Left lung (tissue), 10 donors: ENCODE results near the gene PRKN. TPM values are rescaled to one million over a fixed set of nuclear protein-coding genes. Genes with fewer than 3 reads are reported as not detected.

ENCODE experiments used
- ATAC-seq: fragments of 200-7000 bp; cut with Tn5 transposase; one replicate; pipeline ENCODE4 v1.9.1; 2020; ENCODE audit warnings: moderate library complexity
- DNase-seq, 4 donors: peaks; one replicate each; pipeline ENCODE4 v3.0.0-alpha.2; 2013 to 2020
- H3K27ac ChIP-seq, 2 donors: fragments of 200-600 bp; sonication (generic) in 1 of 2; one replicate each; pipeline versions ENCODE4 v1.5.0 to v1.8.0; 2020 to 2021
- H3K27me3 ChIP-seq, 2 donors: fragments of 200-600 bp; sonication (generic) in 1 of 2; one replicate each; pipeline versions ENCODE4 v1.5.0 to v1.8.0; 2020 to 2021
- H3K36me3 ChIP-seq, 2 donors: fragments of 200-600 bp; sonication (generic) in 1 of 2; one replicate each; pipeline versions ENCODE4 v1.5.0 to v1.8.0; 2020 to 2021
- H3K4me1 ChIP-seq, 2 donors: fragments of 200-600 bp; one replicate each; pipeline ENCODE4 v1.8.0; 2021
- H3K4me3 ChIP-seq, 2 donors: fragments of 200-600 bp; sonication (generic) in 1 of 2; one replicate each; pipeline versions ENCODE4 v1.5.0 to v1.8.0; 2020 to 2021; ENCODE audit warnings: mild to moderate bottlenecking in 1 of 2
- H3K9me3 ChIP-seq, 2 donors: fragments of 200-600 bp; sonication (generic) in 1 of 2; one replicate each; pipeline versions ENCODE4 v1.5.0 to v1.8.0; 2020 to 2021
- CTCF ChIP-seq, 2 donors: fragments of 200-600 bp; sonication (generic) in 1 of 2; IDR thresholded peaks; one replicate each; pipeline versions ENCODE4 v1.5.0 to v1.8.0; 2021; ENCODE audit warnings: antibody characterized with exemption in 2 of 2
- intact Hi-C, 2 donors: fragments of 100-400 bp; cut with DNase I; formaldehyde crosslinking; loops; one replicate each; pipeline versions ENCODE4 v1.11.2 to v1.14.2; 2022
- polyA plus RNA-seq, 6 donors: library from polyadenylated mRNA; unstranded; fragments of 120-200 nt; gene quantifications; one replicate each; pipeline ENCODE4 v1.2.1, GENCODE V29; 2013; ENCODE audit not compliant: insufficient read length in 6 of 6
- total RNA-seq, 2 donors: library from RNA; stranded (reverse); fragmentation: NEBNext Ultra II Directional; extraction: Animal tissue kit (Norgen Biotek cat#: 25700); gene quantifications; one replicate each; pipeline ENCODE4 v1.2.1, GENCODE V29; 2021
- donor health status: DM: no; HTN: yes; CAD: no.
- donor health status: DM: no; HTN: no; CAD: no.

PRKN gene
- total and polyA plus RNA-seq, 8 donors = 1.9 to 4.3 (median 2.5) TPM

GRCh38 chr6:162562041-162562440 lies 165.5 kb downstream of the PRKN start:
- intact Hi-C loops = no loop called here
- no peak for ATAC-seq
- no peaks in the 10 kb centered on the region for H3K4me1 ChIP-seq
- no peaks in the 10 kb centered on the region for H3K36me3 ChIP-seq
- peaks cover 0 to 37% of the 10 kb centered on the region in 2 donors for H3K9me3 ChIP-seq
- TF ChIP-seq CTCF (IDR thresholded peaks at IDR 0.05) = no peak
- no peak for DNase-seq
- no peaks in the 10 kb centered on the region for H3K27me3 ChIP-seq
- H3K4me3 ChIP-seq = no peak overlapping the region
- H3K27ac ChIP-seq = no peak overlapping the region

- no peaks in the 10 kb centered on the region for H3K4me1 ChIP-seq
- H3K9me3 ChIP-seq = peaks cover 0 to 33% of the 10 kb centered on the region in 2 donors
- intact Hi-C loops = no loop called here
- no peak for TF ChIP-seq CTCF (IDR thresholded peaks at IDR 0.05)
- DNase-seq (no peak), ATAC-seq (no peak)
- H3K36me3 ChIP-seq = no peaks in the 10 kb centered on the region
- H3K27ac ChIP-seq = no peak overlapping the region
- no peak overlapping the region for H3K4me3 ChIP-seq
- no peaks in the 10 kb centered on the region for H3K27me3 ChIP-seq
These were observed 166.7 kb downstream of the PRKN start for GRCh38 chr6:162560891-162561290.

GRCh38 chr6:162554531-162554930 lies 173.0 kb downstream of the PRKN start:
- no peaks in the 10 kb centered on the region for H3K4me1 ChIP-seq
- H3K9me3 ChIP-seq = no peaks in the 10 kb centered on the region
- H3K36me3 ChIP-seq = no peaks in the 10 kb centered on the region
- H3K27ac ChIP-seq = no peak overlapping the region
- H3K27me3 ChIP-seq = no peaks in the 10 kb centered on the region
- H3K4me3 ChIP-seq = no peak overlapping the region
- ATAC-seq (no peak), DNase-seq (no peak)
- TF ChIP-seq CTCF (IDR thresholded peaks at IDR 0.05) = no peak
- intact Hi-C loops = no loop called here

- intact Hi-C loops = no loop called here
- ATAC-seq (no peak), DNase-seq (no peak)
- Histone ChIP-seq H3K27me3 (no peaks in the 10 kb centered on the region), H3K9me3 (no peaks in the 10 kb centered on the region), H3K4me3 (no peak overlapping the region), H3K4me1 (no peaks in the 10 kb centered on the region), H3K27ac (no peak overlapping the region), H3K36me3 (no peaks in the 10 kb centered on the region)
- TF ChIP-seq CTCF (IDR thresholded peaks at IDR 0.05) = no peak
These were observed 180.7 kb downstream of the PRKN start for GRCh38 chr6:162546905-162547304.

- no peak for TF ChIP-seq CTCF (IDR thresholded peaks at IDR 0.05)
- Histone ChIP-seq H3K4me3 (no peak overlapping the region), H3K9me3 (no peaks in the 10 kb centered on the region), H3K27me3 (no peaks in the 10 kb centered on the region), H3K27ac (no peak overlapping the region), H3K36me3 (no peaks in the 10 kb centered on the region), H3K4me1 (no peaks in the 10 kb centered on the region)
- intact Hi-C loops = no loop called here
- ATAC-seq = no peak
- DNase-seq = no peak
These were observed 184.3 kb downstream of the PRKN start for GRCh38 chr6:162543221-162543620.
